Measurements from ENCODE around the gene TMC1. TPM values are rescaled to one million over a fixed set of nuclear protein-coding genes. Genes with fewer than 3 reads are reported as not detected.

TMC1 gene
- total and polyA plus RNA-seq, 7 donors, result 0.05 to 2.6 (median 0.21) TPM; not detected in 3

DNA sequence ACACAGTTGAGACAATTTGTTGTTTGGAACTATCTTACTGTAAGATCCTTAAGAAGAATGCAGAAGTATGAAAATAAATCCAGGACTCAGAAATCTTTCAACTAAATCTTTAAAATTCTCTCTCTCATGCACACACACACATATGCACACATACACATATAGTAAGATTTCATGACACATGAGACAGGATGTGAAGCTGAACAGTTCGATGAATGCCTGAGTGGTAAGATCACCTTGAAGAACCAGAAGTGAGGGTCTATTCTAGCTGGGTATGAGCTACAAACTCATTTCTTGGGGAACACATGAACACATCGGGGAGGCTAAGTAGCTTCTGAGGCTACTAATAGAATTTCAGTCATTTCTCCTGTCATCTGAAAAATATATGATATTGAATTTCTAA lies 153.6 kb downstream of the TMC1 start:
- DNase-seq (no peak), ATAC-seq (no peak)
- Histone ChIP-seq H3K9me3 (no peaks in the 10 kb centered on the region), H3K27ac (no peak overlapping the region), H3K4me3 (no peak overlapping the region), H3K36me3 (ENCODE audit: insufficient read depth in 1 of 2, low read depth in 1 of 2) (no peaks in the 10 kb centered on the region), H3K27me3 (ENCODE audit: insufficient read depth in 3 of 3, low read length in 2 of 3) (no peaks in the 10 kb centered on the region), H3K4me1 (no peaks in the 10 kb centered on the region)
- intact Hi-C loops (cut with DNase I), result no loop called here
- WGBS, 3 donors, result 89 to 93% (median 91%) methylated on average over 2 of the region's 2 CpGs
- no peak for TF ChIP-seq CTCF (IDR thresholded peaks at IDR 0.05)

GRCh38 chr9:72675586-72675985 lies 154.2 kb downstream of the TMC1 start:
- H3K27ac ChIP-seq, result no peak overlapping the region
- DNase-seq, result no peak
- H3K4me3 ChIP-seq, result no peak overlapping the region
- H3K4me1 ChIP-seq, result no peaks in the 10 kb centered on the region
- TF ChIP-seq CTCF (IDR thresholded peaks at IDR 0.05), result no peak
- intact Hi-C loops (cut with DNase I), result no loop called here
- 38 to 43% (median 39%) methylated on average over 1 of the region's 1 CpG for WGBS, 3 donors
- no peaks in the 10 kb centered on the region for H3K9me3 ChIP-seq
- no peaks in the 10 kb centered on the region for H3K36me3 ChIP-seq (ENCODE audit: insufficient read depth in 1 of 2, low read depth in 1 of 2)
- no peaks in the 10 kb centered on the region for H3K27me3 ChIP-seq (ENCODE audit: insufficient read depth in 3 of 3, low read length in 2 of 3)
- ATAC-seq, result no peak

GRCh38 chr9:72680593-72681282 lies 159.3 kb downstream of the TMC1 start:
- Histone ChIP-seq H3K4me3 (no peak overlapping the region), H3K27me3 (ENCODE audit: insufficient read depth in 3 of 3, low read length in 2 of 3) (no peaks in the 10 kb centered on the region), H3K4me1 (no peaks in the 10 kb centered on the region), H3K9me3 (no peaks in the 10 kb centered on the region), H3K27ac (no peak overlapping the region), H3K36me3 (ENCODE audit: insufficient read depth in 1 of 2, low read depth in 1 of 2) (no peaks in the 10 kb centered on the region)
- ATAC-seq (no peak), DNase-seq (no peak)
- no peak for TF ChIP-seq CTCF (IDR thresholded peaks at IDR 0.05)
- intact Hi-C loops (cut with DNase I), result no loop called here
- 43 to 61% (median 53%) methylated on average over 2 of the region's 2 CpGs for WGBS, 3 donors

DNA sequence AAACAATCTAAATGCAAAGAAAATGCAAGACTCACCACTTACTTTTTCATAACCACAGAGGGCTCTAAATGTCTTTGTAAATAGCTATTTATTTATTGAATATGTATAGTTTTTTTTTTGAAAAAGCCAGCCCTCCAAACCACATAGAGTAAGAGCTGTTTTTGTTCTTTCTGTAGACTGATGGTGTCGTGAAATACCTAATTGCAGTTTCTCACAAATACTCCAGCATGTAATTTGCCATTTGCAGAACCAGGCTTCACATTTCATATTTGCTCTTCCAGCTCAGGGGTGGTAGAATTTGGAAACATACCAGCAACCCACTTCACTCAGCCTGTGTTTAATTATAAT lies 159.8 kb downstream of the TMC1 start:
- intact Hi-C loops (cut with DNase I), result no loop called here
- WGBS, 3 donors, result 43 to 58% (median 50%) methylated on average over 1 of the region's 1 CpG
- ATAC-seq, result no peak
- no peak for TF ChIP-seq CTCF (IDR thresholded peaks at IDR 0.05)
- Histone ChIP-seq H3K9me3 (no peaks in the 10 kb centered on the region), H3K4me1 (no peaks in the 10 kb centered on the region), H3K27me3 (ENCODE audit: insufficient read depth in 3 of 3, low read length in 2 of 3) (no peaks in the 10 kb centered on the region), H3K27ac (no peak overlapping the region), H3K36me3 (ENCODE audit: insufficient read depth in 1 of 2, low read depth in 1 of 2) (no peaks in the 10 kb centered on the region), H3K4me3 (no peak overlapping the region)
- DNase-seq, result no peak

DNA sequence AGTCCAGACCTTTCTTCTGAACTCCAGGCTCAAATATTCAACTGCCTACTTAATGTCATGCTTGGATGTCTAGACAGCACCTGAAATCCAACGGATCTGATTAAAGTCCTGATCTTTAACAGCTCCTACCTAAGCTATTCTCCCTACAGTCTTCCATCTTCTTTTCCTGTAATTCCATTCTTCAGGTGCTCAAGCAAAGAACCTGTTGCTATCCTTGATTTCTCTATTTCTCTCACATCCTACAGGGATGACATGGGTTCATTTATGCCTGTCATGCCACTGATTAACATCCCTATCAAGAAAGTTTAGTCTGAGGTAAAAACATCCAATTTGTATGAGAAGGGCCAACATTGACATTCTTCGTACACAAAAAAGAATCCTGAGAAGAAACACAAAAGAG lies 163.2 kb downstream of the TMC1 start:
- DNase-seq (no peak), ATAC-seq (no peak)
- no peaks in the 10 kb centered on the region for H3K36me3 ChIP-seq (ENCODE audit: insufficient read depth in 1 of 2, low read depth in 1 of 2)
- 87 to 93% (median 90%) methylated on average over 2 of the region's 2 CpGs for WGBS, 3 donors
- no peaks in the 10 kb centered on the region for H3K9me3 ChIP-seq
- no peak overlapping the region for H3K27ac ChIP-seq
- H3K4me1 ChIP-seq, result no peaks in the 10 kb centered on the region
- no peak overlapping the region for H3K4me3 ChIP-seq
- no peak for TF ChIP-seq CTCF (IDR thresholded peaks at IDR 0.05)
- intact Hi-C loops (cut with DNase I), result no loop called here
- H3K27me3 ChIP-seq (ENCODE audit: insufficient read depth in 3 of 3, low read length in 2 of 3), result no peaks in the 10 kb centered on the region
